Measurements from ENCODE around the gene DYSF.

Gene DYSF

DNA sequence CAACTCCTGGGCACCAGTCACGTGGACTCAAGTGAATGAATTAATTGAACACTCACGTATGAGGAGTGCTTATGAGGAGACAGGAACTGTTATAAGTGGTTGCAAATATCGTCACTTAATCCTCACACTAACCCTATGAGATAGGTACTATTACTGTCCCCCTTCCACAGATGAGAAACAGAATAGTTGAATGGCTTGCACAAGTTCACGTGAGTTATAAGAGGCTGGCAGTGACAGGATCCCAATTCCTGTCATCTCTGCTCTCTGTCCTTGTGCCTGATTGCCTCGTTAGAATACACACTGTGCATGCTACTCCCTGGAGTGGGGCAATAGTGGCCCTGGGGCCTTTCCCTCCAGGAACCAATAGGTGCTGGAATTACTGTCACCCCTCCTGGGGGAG lies 253.5 kb downstream of the DYSF start:
- DNase-seq (ENCODE audit: low read depth in 2 of 2): no peak

DNA sequence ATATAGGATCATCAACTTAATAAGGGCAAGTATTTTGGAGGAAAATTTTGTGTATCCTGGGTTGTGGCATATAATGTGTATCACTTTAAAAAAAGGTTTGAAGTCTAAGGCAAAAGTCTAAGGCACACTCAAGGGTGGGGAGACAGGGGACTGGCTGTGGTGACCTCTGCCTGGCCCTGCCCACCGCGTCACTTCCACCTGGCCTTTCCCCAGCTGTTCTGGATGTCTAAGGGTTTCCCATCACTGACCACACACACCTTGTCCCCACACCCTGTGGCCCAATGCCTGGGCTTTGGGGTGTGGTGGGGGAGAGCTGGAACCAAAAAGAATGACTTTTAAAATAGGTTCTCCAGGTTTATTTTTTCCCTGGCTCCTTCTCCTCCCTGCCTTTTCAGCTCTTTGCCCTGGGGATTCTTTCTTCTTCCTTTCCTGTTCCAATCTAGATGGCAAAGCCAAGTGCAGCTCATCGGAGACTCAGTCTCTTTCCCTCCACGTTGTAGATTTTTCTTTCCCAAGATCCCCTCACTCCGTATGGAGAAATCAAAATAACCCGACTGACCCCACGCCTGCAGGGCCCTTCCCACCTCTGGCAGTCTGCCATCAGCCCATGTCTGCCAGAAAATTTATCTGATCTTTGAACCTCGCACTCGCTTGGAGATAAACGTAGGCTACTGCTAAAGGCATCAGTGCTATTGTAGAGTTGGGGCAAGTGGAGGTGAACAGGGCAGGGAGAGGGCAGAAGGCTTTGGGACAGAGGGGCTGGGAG lies 257.2 kb downstream of the DYSF start:
- DNase-seq (ENCODE audit: low read depth in 2 of 2): no peak

DNA sequence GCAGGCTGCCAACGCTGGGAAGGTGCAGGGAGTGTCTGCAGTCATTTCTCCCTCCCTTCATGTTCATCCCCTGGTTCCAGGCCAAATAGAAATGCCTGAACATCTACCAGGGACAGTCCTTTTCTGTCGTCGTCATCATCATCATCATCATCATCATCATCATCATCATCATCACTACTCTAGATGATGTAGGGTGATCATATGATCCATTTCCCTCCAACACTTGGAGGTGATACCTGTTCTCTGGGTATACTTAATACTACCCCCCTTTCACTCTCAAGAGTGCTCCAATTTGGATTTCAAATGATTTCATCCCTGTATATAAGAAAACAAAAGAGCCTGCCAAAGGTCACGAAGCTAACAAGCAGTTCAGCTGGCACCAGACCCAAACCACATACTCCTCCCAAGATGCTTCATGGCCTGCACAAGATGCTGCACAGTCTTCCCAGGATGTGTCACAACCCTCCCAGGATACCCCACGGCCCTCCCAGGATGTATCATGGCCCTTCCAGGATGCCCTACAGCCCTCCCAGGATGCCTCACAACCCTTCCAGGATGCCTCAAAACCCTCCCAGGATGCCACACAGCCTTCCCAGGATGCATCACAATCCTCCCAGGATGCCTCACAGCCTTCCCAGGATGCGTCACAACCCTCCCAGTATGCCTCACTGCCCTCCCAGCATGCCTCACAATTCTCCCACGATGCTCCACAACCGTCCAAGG lies 257.9 kb downstream of the DYSF start:
- DNase-seq (ENCODE audit: low read depth in 2 of 2): no peak

DNA sequence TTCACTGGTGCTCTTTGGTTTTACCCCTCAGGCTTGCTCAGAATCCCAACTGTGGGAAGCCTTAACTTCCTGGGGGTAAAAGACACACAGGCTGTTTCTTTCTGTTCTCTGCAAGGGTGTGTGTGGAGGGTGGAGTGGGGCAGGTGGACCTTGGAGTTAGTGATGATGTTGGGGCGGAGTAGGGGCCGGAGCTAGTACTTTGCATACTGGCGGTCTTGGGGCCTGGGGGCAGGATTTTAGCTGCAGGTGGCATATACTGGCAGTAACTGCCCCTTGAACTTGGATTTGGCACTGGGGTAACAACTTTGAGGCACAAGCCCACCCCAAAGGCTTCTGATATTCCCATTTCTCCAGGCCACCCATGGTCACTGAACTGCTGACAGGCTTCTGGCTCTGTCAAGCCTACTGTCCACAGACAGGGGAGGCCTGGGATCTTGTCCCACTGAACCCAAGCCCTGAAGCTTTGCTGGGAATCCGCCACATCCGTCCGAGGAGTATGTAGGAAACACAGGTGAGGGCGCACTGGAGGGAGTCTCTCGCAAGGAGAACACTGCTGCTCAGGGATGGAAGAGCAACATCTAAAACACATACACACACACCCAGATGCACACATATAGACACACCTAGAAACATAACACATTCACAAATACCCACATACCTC lies 258.9 kb downstream of the DYSF start:
- DNase-seq (ENCODE audit: low read depth in 2 of 2): no peak

DNA sequence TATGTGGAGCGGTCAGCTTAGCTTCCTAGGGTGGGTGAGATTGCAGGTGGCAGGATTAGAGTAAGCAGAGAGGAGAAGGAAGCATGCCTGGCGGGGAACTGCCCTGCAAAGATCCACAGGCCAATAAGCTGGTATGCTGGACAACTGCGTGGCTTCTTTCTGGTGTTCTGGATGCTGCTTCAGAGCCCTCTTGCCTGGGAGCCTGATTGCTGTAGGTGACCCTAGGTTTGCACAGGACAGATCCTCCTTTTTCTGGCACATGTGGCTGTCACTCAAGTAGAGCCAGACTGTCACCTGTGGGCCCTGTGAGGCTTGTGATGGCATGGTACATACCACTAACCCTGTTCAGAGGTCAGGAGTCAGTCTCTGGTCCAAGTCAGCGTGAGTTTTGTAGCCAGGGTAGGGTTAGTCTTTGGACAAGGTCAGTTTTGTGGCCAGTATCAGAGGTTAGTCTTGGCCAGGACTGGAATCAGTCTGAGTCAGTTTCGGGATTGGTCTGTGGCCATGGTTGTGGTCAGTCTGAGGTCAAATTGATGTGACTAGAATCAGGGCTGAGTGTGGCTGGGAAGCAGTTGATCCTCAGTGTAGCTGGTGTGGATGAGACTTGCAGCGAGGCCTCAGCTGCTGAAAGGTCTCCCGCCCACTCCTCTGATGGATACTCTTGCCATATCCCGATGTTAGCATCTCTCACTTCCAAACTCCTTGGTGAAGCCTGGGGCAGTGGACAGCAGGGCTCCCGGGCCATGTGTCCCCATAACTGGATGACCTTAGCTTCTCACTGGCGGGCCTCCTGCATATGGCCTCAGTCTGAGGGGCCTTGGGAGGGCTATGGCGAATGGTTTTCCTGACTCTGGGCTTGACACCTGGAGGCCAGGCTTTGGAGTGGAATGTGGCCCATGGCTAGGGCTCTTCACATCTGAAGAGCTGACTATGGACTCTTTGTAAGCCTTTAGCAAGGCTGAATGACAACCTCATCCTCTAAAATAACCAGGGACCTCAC lies 260.5 kb downstream of the DYSF start:
- DNase-seq (ENCODE audit: low read depth in 2 of 2): no peak

DNA sequence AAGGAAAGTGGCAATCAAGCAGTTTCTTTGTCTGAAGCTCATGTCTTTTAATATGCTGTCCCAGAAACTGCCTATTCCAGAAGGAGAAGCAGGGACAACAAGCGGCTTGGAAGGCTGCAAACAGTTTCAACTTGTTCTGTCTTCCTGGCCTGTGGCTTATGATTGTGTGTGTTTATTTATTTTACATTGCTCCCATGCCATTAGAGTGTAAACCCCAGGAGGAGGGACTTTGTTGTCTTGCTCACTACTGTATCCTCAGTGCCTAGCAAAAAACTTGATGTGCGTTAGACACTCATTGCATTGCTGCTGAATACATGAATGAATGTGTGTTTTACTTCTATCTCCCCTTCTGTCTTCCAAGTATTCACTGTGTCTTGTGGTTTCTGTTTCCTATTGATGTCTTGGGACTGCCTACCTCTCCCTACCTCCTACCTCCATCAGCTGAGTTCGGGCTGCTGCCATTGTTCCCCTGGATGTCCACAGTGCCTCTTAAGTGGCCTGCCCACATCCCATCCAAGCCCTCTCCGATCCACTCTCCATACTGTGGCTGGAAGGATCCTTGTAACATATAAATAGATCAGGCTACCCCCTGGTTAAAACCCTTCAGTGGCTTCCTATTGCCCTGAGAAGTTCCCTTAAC lies 261.4 kb downstream of the DYSF start:
- no peak for DNase-seq (ENCODE audit: low read depth in 2 of 2)

DNA sequence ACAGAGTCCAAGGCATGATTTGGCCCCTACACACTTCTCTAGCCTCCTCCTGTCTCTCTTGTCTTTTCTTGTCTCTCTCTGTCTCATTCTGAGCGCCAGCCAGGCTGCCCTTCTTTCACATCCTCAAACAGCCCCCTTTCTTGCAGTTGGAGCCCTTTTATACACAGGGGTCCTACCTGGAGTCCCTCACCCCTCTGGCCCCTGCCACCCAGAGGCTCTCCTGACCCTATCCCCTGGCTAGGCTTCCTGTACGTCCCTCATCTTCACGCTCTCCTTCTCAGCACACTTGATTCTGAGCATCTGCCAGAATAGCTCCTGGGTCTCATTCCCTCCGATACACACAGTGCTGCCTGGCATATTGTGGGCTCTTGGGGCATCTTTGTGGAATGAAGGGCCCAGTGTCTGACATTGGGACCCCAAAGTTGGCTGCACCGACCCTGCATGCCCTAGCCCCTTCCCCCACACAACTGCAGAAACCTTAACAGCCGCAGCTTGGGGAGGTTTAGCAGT lies 261.9 kb downstream of the DYSF start:
- no peak for DNase-seq (ENCODE audit: low read depth in 2 of 2)

DNA sequence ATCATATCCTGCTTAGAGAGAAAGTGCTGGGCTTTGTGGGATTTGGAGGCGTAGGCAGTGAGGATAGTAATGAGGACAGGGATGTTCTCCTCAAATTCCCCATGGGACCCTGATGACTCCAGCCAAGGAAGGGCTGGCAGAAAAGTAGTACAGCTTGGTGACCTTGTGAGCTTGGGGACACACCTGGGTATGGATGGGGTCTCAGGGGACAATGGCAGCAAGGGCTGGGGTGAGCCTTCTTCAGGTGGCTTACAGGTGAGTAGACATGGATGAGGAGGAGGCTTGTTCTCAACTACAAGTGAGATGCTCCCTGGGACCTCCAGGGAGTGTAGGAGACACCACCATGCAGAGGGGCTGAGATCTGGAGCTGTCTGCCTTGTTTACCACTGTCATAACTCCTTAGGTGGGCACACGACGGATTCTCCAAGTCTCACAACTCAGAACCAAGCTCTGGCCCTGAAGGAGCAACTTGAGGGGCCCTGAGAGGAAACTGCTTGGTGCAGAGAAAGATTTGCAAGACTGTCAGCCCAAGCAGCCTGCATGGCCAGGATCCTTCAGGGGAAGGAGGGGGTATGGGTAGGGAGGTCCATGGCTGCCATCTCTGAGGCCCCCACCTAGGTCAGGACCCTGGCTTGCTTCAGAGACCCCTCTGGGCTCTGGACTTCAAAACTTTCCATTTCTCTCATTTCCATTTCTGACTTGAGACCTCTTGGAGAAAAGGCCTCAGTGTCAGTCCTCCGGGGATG lies 262.8 kb downstream of the DYSF start:
- DNase-seq (ENCODE audit: low read depth in 2 of 2): no peak

DNA sequence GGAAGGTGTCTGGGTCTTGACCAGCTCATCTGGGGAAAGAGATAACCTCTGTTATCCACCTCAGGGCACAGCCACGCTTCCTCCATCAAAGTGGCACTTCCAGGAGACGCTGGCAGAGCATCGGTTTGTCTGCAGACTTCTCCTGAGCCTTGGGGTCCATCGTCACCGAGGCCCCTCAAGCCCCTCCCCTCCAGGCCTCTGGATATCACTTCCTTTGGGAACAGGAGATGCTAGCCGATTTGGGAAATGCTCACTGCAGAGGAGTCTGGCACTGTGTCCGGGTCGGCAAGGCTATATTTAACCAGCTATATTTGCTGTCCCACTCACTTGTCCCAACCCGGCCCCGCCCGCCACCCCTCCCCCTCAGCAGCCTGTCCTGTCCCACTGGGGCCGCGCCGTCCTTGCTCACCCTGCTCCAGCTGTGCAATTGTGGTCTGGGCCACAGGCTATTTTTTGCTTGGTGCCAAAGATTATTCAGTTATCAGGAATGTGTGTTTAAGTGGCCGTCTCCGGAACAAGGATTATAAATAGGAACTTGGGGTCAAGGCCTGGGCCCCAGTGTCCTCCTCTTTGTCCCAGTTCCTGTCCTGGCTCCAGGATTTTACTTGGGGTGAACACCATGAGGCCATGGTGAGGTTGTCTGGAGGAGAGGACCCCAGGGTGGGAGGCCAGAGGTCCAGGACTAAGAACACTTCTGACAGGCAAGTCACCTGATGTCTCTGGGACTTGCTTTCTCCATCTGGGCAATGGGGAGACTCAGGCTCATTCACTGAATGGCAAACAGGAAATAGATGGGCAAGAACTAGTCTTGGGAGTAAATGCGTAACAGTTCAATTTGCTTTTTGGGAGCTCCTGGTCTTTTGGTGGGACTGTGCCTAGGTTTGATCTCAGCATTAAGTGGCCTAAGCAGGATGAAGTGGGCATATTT lies 263.6 kb downstream of the DYSF start:
- no peak for DNase-seq (ENCODE audit: low read depth in 2 of 2)

DNA sequence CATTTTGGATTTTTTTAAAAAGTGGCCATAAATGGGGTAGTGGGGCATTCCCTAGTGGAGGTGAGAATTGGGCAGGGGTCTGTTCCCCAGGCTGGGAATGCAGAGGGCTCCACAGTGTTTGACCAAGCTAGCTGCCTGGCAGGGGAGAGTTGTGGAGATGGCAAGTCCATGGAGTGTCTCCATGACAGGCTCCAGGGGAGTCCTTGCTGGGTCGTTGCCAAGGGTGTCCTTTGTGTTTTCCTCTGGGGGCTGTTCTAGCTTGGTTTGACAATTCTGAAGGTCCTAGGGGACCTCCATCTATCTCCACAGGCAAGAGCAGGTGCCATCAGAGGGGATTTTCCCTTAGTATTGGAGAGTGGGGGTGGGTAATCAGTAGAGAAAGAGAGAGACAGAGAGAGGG lies 265.3 kb downstream of the DYSF start:
- no peak for DNase-seq (ENCODE audit: low read depth in 2 of 2)

DNA sequence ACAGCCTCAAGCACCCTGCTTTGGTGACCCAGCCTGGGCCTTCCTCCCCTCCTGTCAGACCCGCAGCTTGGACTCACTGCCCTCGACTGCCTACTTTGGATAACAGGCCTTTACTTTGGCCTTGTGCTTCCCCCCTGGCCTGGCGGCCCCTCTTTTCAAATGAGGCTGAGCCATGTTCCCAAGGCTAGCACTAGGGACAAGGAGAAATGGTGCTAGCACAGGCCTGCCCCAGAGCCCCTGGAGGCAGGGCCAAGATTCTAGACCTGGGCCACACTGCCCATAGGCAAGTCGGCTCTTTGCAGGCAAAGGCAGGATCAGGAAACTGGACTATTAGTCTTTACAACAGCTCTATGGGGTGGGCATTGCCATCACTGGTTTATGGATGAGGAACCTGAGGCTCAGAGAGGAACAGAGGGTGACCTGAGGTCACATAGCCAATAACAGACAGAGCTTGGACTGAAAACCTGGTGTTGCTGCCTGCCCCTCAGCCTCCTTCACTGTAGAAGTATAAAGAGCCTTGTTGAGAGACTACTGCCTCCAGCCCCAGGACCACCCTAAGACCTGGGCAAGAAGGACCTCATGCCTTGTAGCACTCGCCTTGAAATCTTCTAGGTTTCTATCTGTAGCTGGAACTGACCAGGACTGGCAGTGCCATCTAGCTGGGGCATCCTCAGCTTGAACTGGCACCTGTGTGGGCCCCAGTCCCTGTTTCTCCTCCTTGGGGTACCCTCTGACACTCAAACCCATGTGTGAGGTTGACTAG lies 266.3 kb downstream of the DYSF start:
- DNase-seq (ENCODE audit: low read depth in 2 of 2): no peak

DNA sequence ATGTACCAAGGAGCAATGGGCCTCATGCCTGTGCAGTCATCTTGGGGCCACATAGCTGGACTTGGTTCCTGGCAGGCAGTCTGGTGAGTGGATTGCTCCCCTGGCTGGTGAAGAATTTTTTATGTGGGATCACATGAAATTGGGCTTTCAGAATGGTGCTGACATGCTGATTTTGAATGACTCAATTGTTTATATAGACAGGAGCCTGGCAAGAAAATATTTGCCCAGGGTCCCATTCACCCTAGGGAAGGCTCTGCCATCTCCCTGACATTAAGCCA lies 266.9 kb downstream of the DYSF start:
- DNase-seq (ENCODE audit: low read depth in 2 of 2): no peak

DNA sequence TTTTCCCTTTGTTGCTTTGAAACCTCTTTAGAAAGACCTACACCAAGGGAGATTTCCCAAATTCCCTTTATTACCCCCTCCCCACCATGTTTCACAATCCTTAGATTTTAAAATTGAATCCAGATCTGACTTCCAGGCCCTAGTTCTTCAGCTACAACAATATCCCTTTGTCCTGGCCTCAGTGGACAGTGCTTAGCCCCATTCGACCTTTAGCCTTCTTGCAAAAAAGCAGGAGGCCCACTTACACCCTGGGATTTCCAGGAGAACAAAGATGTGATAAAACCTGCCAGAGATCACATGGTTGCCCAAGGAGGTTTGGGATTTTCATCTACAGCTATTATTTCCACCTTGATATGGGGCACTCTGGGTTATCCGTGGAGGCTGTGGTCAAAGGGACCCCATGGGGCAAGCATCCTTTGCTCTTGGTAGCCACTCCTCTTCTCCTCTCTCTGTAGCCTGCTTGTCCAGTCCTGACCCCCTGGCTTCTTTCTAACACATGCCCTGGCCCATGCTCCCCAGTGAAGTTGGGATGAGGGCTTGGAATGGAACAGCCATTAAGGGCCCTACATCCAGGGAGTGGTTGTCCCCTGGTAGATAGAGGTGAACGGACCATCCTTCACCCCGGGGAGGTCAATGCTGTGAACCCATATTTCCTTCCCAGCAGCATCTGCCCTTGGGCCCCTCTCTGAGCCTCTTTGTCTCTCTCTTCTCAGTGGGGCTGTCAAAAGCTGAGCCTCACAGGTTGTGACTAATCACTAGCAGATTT lies 267.4 kb downstream of the DYSF start:
- no peak for DNase-seq (ENCODE audit: low read depth in 2 of 2)

DNA sequence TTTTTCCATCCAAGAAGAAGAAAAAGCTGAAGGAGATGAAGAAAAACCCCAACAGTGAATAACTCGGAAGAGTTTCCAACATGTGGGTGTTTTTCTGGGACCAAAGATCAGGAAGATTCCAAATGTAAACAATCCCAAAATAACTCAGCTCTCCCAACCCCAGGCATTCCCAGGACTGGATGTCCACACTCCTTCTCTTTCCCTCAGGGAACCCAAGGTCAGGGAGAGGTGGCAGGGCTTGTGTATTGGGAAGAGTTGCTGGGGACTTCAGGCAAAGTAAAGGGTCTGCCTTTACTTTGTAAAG lies 268.0 kb downstream of the DYSF start:
- DNase-seq (ENCODE audit: low read depth in 2 of 2): no peak

DNA sequence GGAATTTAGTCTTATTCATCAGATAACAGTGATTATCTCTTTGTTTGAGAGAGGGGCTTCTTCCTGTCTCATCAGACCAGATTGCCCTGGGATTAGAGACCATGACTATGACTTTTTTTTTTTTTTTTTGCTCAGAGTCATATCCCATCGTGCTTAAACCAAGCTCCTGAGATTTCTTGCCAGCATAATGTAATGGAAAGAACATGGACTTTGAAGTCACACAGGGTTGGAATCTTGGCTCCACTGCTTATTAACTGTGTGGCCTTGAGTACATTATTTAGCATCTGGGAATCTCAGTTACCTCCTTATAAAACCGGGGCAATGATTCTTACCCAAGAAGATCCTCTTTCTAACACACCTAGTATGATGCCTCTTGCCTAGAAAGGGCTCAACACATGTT lies 268.3 kb downstream of the DYSF start:
- no peak for DNase-seq (ENCODE audit: low read depth in 2 of 2)

DNA sequence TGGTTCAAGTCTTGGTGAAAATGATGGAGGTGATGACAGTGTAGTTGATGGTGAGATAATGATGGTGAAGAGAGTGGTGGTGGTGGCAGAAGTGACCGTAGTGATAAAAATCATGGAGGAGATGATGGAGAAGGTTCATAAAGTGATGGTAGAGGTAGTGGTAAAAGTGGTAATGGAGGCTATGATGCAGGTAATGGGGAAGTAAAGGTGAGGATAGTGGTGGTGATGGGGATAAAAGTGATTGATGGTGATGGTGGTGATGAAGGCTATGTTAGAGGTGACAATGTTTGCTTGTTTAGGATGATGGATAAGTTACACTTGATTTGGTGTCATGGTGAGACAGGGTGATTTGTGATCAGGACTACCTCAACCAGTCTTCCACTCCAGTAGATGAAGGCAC lies 268.9 kb downstream of the DYSF start:
- DNase-seq (ENCODE audit: low read depth in 2 of 2): no peak

DNA sequence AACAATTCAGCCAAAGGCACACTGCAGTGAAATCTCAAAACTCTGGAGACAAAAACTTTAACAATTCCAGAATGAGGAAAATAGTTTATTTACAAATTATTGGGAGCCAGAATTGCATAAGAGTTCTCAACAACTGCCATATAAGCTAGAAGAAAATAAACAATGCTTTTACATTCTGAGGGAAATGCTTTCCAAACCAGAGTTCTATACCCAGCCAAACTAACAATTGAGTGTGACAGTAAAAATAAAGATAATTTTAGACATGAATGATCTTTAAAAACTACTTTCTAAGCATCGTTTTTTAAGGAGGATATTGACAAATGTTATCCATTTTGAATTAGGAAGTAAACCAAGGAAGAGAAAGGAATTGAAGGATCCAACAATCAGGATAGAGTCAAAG lies 271.4 kb downstream of the DYSF start:
- DNase-seq (ENCODE audit: low read depth in 2 of 2): no peak

DNA sequence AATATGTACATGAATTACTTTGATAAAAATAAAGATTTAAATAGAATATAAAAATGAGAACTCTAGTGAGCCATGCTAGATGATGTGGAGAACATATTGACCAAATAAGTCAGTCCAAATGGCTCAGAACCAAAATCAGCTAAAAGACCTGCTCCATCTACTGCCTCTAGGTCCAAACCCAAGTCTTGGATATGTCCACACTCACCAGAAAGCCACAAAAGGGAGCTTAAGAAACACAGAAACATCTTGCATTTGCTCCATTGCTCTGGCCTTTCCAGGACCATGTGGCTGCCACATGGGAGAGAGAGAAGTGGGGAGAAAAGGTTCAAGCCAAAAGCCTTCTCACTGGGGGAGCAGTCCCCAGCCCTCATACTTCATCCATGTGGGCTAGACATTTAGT lies 272.5 kb downstream of the DYSF start:
- no peak for DNase-seq (ENCODE audit: low read depth in 2 of 2)

Data from stimulated activated CD8-positive, alpha-beta memory T cell treated with anti-CD3 and anti-CD28 coated beads, Interleukin-15, amount 100 ng/mL, for 48 hours (primary cell).